Lung (tissue), 12 donors: ENCODE measurements around the gene UBA5. TPM values are rescaled to one million over a fixed set of nuclear protein-coding genes. Genes with fewer than 3 reads are reported as not detected.

ENCODE experiments used
- ATAC-seq: fragments of 200-7000 bp; cut with Tn5 transposase; one replicate; pipeline ENCODE4 v1.9.1; 2020; ENCODE audit warnings: moderate number of reproducible peaks; ENCODE audit not compliant: insufficient read depth, low FRiP score
- DNase-seq, 3 donors: peaks; one replicate each; pipeline ENCODE4 v3.0.0-alpha.2; 2013 to 2017
- H3K27ac ChIP-seq, 2 donors: one replicate each; pipeline ENCODE4 v1.5.1; 2013; ENCODE audit warnings: mild to moderate bottlenecking in 2 of 2, moderate library complexity in 2 of 2, control low read depth in 1 of 2, inconsistent platforms in 1 of 2, low read depth in 1 of 2, low read length in 1 of 2
- H3K27me3 ChIP-seq, 3 donors: one replicate each; pipeline ENCODE4 v1.5.1; 2013; ENCODE audit warnings: low read length in 2 of 3; ENCODE audit not compliant: control insufficient read depth in 3 of 3, insufficient read depth in 3 of 3
- H3K36me3 ChIP-seq, 4 donors: one replicate each; pipeline ENCODE4 v1.5.1; 2013; ENCODE audit warnings: low read length in 4 of 4, mild to moderate bottlenecking in 1 of 4, moderate library complexity in 1 of 4; ENCODE audit not compliant: control insufficient read depth in 4 of 4, insufficient read depth in 4 of 4
- H3K4me1 ChIP-seq, 5 donors: one replicate each; pipeline ENCODE4 v1.5.1; 2013; ENCODE audit warnings: low read length in 5 of 5, mild to moderate bottlenecking in 2 of 5, moderate library complexity in 1 of 5; ENCODE audit not compliant: control insufficient read depth in 5 of 5, insufficient read depth in 5 of 5
- H3K4me3 ChIP-seq: one replicate; pipeline ENCODE4 v1.5.1; 2013; ENCODE audit warnings: mild to moderate bottlenecking, control low read depth, moderate library complexity
- H3K9ac ChIP-seq, 2 donors: one replicate each; pipeline ENCODE4 v1.5.1; 2013; ENCODE audit warnings: low read length in 2 of 2, control low read depth in 1 of 2; ENCODE audit not compliant: insufficient read depth in 1 of 2
- H3K9me3 ChIP-seq, 4 donors: one replicate each; pipeline ENCODE4 v1.5.1; 2013; ENCODE audit warnings: low read length in 3 of 4, mild to moderate bottlenecking in 1 of 4, moderate library complexity in 1 of 4; ENCODE audit not compliant: control insufficient read depth in 4 of 4, insufficient read depth in 3 of 4
- CTCF ChIP-seq: IDR thresholded peaks from 2 replicates; pipeline ENCODE4 v1.5.1; 2012; ENCODE audit warnings: mild to moderate bottlenecking; ENCODE audit errors: control extremely low read depth, extremely low read depth
- WGBS, 2 donors: extraction: QIAGEN DNeasy Blood & Tissue Kit; methylation state at CpG; one replicate each; pipeline ENCODE4 v1.1.7; 2013; 5-methylcytosine and 5-hydroxymethylcytosine counted together
- polyA plus RNA-seq, 2 donors: library from polyadenylated mRNA; stranded (reverse); fragments of 200-250 nt; gene quantifications; one replicate each; pipeline ENCODE4 v1.2.1, GENCODE V29; 2013
- total RNA-seq, 2 donors: library from RNA; depleted of rRNA in 1 of 2; stranded (reverse); fragments of >200 nt in 1 of 2; gene quantifications; one replicate each; pipeline ENCODE4 v1.2.1, GENCODE V29; 2014 to 2021
- donor health status: control.
- donor health status: control.
- donor health status: Bipolar disorder and iron deficiency.
- donor health status: healthy.
- donor health status: DM: yes; HTN: yes; CAD: no.

The UBA5 gene
- total and polyA plus RNA-seq, 4 donors: 22.6 to 68.2 (median 33.9) TPM

GRCh38 chr3:132643366-132643765 lies 16.8 kb upstream of the UBA5 start:
- WGBS, 2 donors: 34 to 51% methylated on average over 2 of the region's 2 CpGs
- Histone ChIP-seq H3K9ac (no peak overlapping the region), H3K9me3 (no peaks in the 10 kb centered on the region), H3K4me1 (no peaks in the 10 kb centered on the region), H3K36me3 (peaks cover 0 to 11% (median 3%) of the 10 kb centered on the region in 4 donors), H3K4me3 (no peak overlapping the region), H3K27ac (no peak overlapping the region), H3K27me3 (no peaks in the 10 kb centered on the region)
- ATAC-seq (no peak), DNase-seq (no peak)
- no peak for TF ChIP-seq CTCF

- WGBS, 2 donors: 74 to 87% methylated on average over 1 of the region's 1 CpG
- Histone ChIP-seq H3K9ac (no peak overlapping the region), H3K9me3 (no peaks in the 10 kb centered on the region), H3K4me3 (no peak overlapping the region), H3K27ac (no peak overlapping the region), H3K36me3 (peaks cover 0 to 5% (median 0%) of the 10 kb centered on the region in 4 donors), H3K27me3 (no peaks in the 10 kb centered on the region), H3K4me1 (peaks cover 0 to 3% (median 0%) of the 10 kb centered on the region in 5 donors)
- DNase-seq: no peak
- TF ChIP-seq CTCF: no peak
- no peak for ATAC-seq
These were observed 15.1 kb upstream of the UBA5 start for GRCh38 chr3:132645058-132645457.

- Histone ChIP-seq H3K9ac (no peak overlapping the region), H3K4me1 (peaks cover 0 to 30% (median 0%) of the 10 kb centered on the region in 5 donors), H3K4me3 (no peak overlapping the region), H3K27me3 (no peaks in the 10 kb centered on the region), H3K9me3 (no peaks in the 10 kb centered on the region), H3K27ac (no peak overlapping the region), H3K36me3 (no peaks in the 10 kb centered on the region)
- ATAC-seq (no peak), DNase-seq (no peak)
- TF ChIP-seq CTCF: no peak
- WGBS, 2 donors: 94 to 100% methylated on average over 1 of the region's 1 CpG
These were observed 10.0 kb upstream of the UBA5 start for GRCh38 chr3:132650153-132650552.

GRCh38 chr3:132652640-132653270 lies 7.4 kb upstream of the UBA5 start:
- no peaks in the 10 kb centered on the region for H3K36me3 ChIP-seq
- ATAC-seq (no peak), DNase-seq (no peak)
- no peaks in the 10 kb centered on the region for H3K27me3 ChIP-seq
- H3K27ac ChIP-seq: no peak overlapping the region
- H3K4me1 ChIP-seq: peaks cover 0 to 30% (median 0%) of the 10 kb centered on the region in 5 donors
- WGBS, 2 donors: 86 to 96% methylated on average over 1 of the region's 1 CpG
- H3K4me3 ChIP-seq: no peak overlapping the region
- H3K9ac ChIP-seq: no peak overlapping the region
- no peak for TF ChIP-seq CTCF
- H3K9me3 ChIP-seq: no peaks in the 10 kb centered on the region
